ENCODE results near the gene DOCK11. TPM values are rescaled to one million over a fixed set of nuclear protein-coding genes. Genes with fewer than 3 reads are reported as not detected.

The DOCK11 gene
- total RNA-seq, 1 experiment from 2014 or later = 2.1 TPM

DNA sequence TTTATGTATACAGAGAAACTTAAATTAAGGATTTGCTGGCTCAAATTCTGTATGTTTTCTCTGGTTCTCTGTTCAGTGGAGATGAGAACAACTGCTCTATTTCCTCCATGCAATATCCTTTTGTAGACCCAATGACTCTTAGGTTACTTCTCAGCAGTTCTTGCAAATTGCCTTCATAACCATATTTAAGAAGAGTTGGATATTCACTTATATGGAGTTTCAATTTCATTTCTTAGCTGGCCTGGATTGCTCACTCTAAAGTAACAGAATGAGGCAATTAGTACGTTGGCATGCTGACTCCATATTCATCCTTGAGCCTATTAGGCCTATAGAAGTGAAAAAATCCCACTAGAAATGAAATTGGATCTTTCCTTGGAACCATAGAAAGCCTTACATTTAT, 93.6 kb downstream of the DOCK11 start:
- no TSS peak for BruUV-seq (replicated peaks)
- H3K4me1 ChIP-seq (ENCODE audit: insufficient read depth, low read length, poor library complexity, severe bottlenecking) = no peaks in the 10 kb centered on the region
- POLR2A ChIA-PET (ENCODE audit: low non-redundant PET) = no interaction called here

GRCh38 chrX:118593407-118593806, 97.8 kb downstream of the DOCK11 start:
- Histone ChIP-seq H3K36me3 (ENCODE audit: insufficient read depth, low read length, poor library complexity, severe bottlenecking) (no peaks in the 10 kb centered on the region), H3K27me3 (replicated peaks; ENCODE audit: insufficient read depth, low read depth, low read length, poor library complexity) (no peaks in the 10 kb centered on the region), H3K27ac (ENCODE audit: low read depth, low read length, poor library complexity, severe bottlenecking) (no peak overlapping the region), H3K4me3 (ENCODE audit: low read depth, low read length, poor library complexity, severe bottlenecking) (no peak overlapping the region), H3K4me1 (ENCODE audit: insufficient read depth, low read length, poor library complexity, severe bottlenecking) (no peaks in the 10 kb centered on the region), H3K9me3 (ENCODE audit: low read depth, low read length, poor library complexity, severe bottlenecking) (no peaks in the 10 kb centered on the region)
- POLR2A ChIA-PET (ENCODE audit: low non-redundant PET) = no interaction called here
- no TSS peak for BruUV-seq (replicated peaks)
- CTCF ChIA-PET = no interaction called here
- TF ChIP-seq, protein P1, sequence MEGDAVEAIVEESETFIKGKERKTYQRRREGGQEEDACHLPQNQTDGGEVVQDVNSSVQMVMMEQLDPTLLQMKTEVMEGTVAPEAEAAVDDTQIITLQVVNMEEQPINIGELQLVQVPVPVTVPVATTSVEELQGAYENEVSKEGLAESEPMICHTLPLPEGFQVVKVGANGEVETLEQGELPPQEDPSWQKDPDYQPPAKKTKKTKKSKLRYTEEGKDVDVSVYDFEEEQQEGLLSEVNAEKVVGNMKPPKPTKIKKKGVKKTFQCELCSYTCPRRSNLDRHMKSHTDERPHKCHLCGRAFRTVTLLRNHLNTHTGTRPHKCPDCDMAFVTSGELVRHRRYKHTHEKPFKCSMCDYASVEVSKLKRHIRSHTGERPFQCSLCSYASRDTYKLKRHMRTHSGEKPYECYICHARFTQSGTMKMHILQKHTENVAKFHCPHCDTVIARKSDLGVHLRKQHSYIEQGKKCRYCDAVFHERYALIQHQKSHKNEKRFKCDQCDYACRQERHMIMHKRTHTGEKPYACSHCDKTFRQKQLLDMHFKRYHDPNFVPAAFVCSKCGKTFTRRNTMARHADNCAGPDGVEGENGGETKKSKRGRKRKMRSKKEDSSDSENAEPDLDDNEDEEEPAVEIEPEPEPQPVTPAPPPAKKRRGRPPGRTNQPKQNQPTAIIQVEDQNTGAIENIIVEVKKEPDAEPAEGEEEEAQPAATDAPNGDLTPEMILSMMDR (conservative IDR thresholded peaks at IDR 0.05; ENCODE audit: low read depth, low read length) = no peak
- no peak for TF ChIP-seq EZH2 (IDR thresholded peaks at IDR 0.05; ENCODE audit: borderline replicate concordance, low read depth, low read length, poor library complexity, severe bottlenecking)
- intact Hi-C loops (cut with micrococcal nuclease; ENCODE audit: unreplicated experiment) = no loop called here
- DNase-seq (ENCODE audit: low spot score) = no peak

More for the DNA sequence above, 93.6 kb downstream of the DOCK11 start:
- Histone ChIP-seq H3K9me3 (ENCODE audit: low read depth, low read length, poor library complexity, severe bottlenecking) (no peaks in the 10 kb centered on the region), H3K36me3 (ENCODE audit: insufficient read depth, low read length, poor library complexity, severe bottlenecking) (no peaks in the 10 kb centered on the region), H3K27me3 (replicated peaks; ENCODE audit: insufficient read depth, low read depth, low read length, poor library complexity) (no peaks in the 10 kb centered on the region), H3K27ac (ENCODE audit: low read depth, low read length, poor library complexity, severe bottlenecking) (no peak overlapping the region), H3K4me3 (ENCODE audit: low read depth, low read length, poor library complexity, severe bottlenecking) (no peak overlapping the region)
- DNase-seq (ENCODE audit: low spot score) = no peak
- no peak for TF ChIP-seq EZH2 (IDR thresholded peaks at IDR 0.05; ENCODE audit: borderline replicate concordance, low read depth, low read length, poor library complexity, severe bottlenecking)
- TF ChIP-seq, protein P1 (conservative IDR thresholded peaks at IDR 0.05; ENCODE audit: low read depth, low read length) = no peak
- intact Hi-C loops (cut with micrococcal nuclease; ENCODE audit: unreplicated experiment) = no loop called here
- CTCF ChIA-PET = no interaction called here

DNA sequence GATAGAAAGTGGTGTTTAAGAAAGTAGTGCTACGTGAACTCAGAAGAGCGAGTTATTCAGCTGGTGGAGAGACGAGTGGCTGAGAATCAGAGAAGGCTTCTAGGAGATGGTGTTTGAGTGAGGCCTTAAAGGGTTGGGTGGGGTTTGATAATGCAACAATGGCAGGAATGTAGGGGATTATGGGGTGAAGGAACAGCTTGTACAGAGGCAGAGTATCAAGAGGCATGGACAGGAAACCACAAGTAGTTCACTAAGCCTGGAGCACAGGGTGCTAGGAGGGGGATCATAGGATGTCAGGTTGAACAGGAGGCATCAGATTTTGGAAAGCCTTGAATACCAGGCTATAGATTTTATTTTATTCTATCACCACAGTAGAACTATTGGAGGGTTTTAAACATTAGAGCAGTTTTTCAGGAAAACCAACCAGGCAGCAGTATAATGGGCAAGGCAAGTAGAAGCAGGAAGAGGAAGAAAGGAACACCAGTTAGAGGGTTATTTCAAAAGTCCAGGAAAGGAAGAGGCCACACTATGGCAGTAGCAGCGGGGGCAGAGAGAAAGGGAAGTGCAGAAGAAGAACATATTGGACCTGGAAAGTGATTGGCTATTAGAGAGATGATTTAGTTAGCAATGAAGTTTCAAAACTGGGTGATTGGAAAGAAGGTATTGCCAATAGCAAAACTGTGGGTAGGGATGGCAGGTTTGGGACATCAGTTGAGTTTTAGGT, 99.2 kb downstream of the DOCK11 start:
- no TSS peak for BruUV-seq (replicated peaks)
- intact Hi-C loops (cut with micrococcal nuclease; ENCODE audit: unreplicated experiment) = no loop called here
- Histone ChIP-seq H3K4me1 (ENCODE audit: insufficient read depth, low read length, poor library complexity, severe bottlenecking) (no peaks in the 10 kb centered on the region), H3K4me3 (ENCODE audit: low read depth, low read length, poor library complexity, severe bottlenecking) (no peak overlapping the region), H3K27ac (ENCODE audit: low read depth, low read length, poor library complexity, severe bottlenecking) (no peak overlapping the region), H3K27me3 (replicated peaks; ENCODE audit: insufficient read depth, low read depth, low read length, poor library complexity) (no peaks in the 10 kb centered on the region), H3K9me3 (ENCODE audit: low read depth, low read length, poor library complexity, severe bottlenecking) (no peaks in the 10 kb centered on the region), H3K36me3 (ENCODE audit: insufficient read depth, low read length, poor library complexity, severe bottlenecking) (no peaks in the 10 kb centered on the region)
- ChIA-PET CTCF (no interaction called here), POLR2A (ENCODE audit: low non-redundant PET) (no interaction called here)
- no peak for TF ChIP-seq EZH2 (IDR thresholded peaks at IDR 0.05; ENCODE audit: borderline replicate concordance, low read depth, low read length, poor library complexity, severe bottlenecking)
- TF ChIP-seq, protein P1 (conservative IDR thresholded peaks at IDR 0.05; ENCODE audit: low read depth, low read length) = no peak
- no peak for DNase-seq (ENCODE audit: low spot score)
